Liver (tissue), 9 donors: Measurements from ENCODE around the gene DCTN1. TPM values are rescaled to one million over a fixed set of nuclear protein-coding genes. Genes with fewer than 3 reads are reported as not detected.

ENCODE experiments used
- DNase-seq: peaks from one replicate; pipeline ENCODE4 v3.0.0-alpha.2; 2017; ENCODE audit warnings: low spot score
- H3K27ac ChIP-seq, 2 donors: one replicate each; pipeline ENCODE4 v1.7.0; 2013; ENCODE audit warnings: inconsistent platforms in 2 of 2, low read length in 2 of 2, control low read depth in 1 of 2, low read depth in 1 of 2, mild to moderate bottlenecking in 1 of 2
- H3K27me3 ChIP-seq, 4 donors: one replicate each; pipeline versions ENCODE4 v1.6.1 to v1.7.0; 2013; ENCODE audit warnings: low read length in 3 of 4, inconsistent platforms in 1 of 4, mild to moderate bottlenecking in 1 of 4, moderate library complexity in 1 of 4; ENCODE audit not compliant: control insufficient read depth in 4 of 4, insufficient read depth in 4 of 4
- H3K36me3 ChIP-seq, 4 donors: one replicate each; pipeline versions ENCODE4 v1.6.1 to v1.7.0; 2013; ENCODE audit warnings: low read length in 3 of 4, mild to moderate bottlenecking in 3 of 4, low read depth in 1 of 4, moderate library complexity in 1 of 4; ENCODE audit not compliant: control insufficient read depth in 4 of 4, insufficient read depth in 3 of 4
- H3K4me1 ChIP-seq, 4 donors: one replicate each; pipeline versions ENCODE4 v1.6.1 to v1.7.0; 2013; ENCODE audit warnings: low read length in 3 of 4, mild to moderate bottlenecking in 3 of 4, moderate library complexity in 1 of 4; ENCODE audit not compliant: control insufficient read depth in 4 of 4, insufficient read depth in 4 of 4
- H3K4me3 ChIP-seq, 3 donors: one replicate each; pipeline versions ENCODE4 v1.6.1 to v1.7.0; 2013; ENCODE audit warnings: low read length in 3 of 3, control low read depth in 1 of 3, low read depth in 1 of 3, mild to moderate bottlenecking in 1 of 3
- H3K9ac ChIP-seq, 2 donors: one replicate each; pipeline ENCODE4 v1.7.0; 2013; ENCODE audit warnings: low read length in 2 of 2, mild to moderate bottlenecking in 2 of 2, moderate library complexity in 2 of 2, control low read depth in 1 of 2, low read depth in 1 of 2
- H3K9me3 ChIP-seq, 4 donors: one replicate each; pipeline versions ENCODE4 v1.6.1 to v1.7.0; 2013; ENCODE audit warnings: low read length in 3 of 4; ENCODE audit not compliant: control insufficient read depth in 4 of 4
- EGR1 ChIP-seq, 2 donors: IDR thresholded peaks; 2 replicates each; pipeline ENCODE4 v1.6.1; 2016 to 2018; ENCODE audit warnings: antibody characterized with exemption in 2 of 2, low read depth in 2 of 2
- FOXA1 ChIP-seq: IDR thresholded peaks from 2 replicates; pipeline ENCODE4 v1.6.1; 2016; ENCODE audit warnings: antibody characterized with exemption
- FOXA2 ChIP-seq: IDR thresholded peaks from 2 replicates; pipeline ENCODE4 v1.6.1; 2016; ENCODE audit warnings: antibody characterized with exemption
- GABPA ChIP-seq, 2 donors: IDR thresholded peaks in 1 of 2; conservative IDR thresholded peaks in 1 of 2; 2 replicates each; pipeline ENCODE4 v1.6.1; 2016; ENCODE audit warnings: antibody characterized with exemption in 2 of 2, mild to moderate bottlenecking in 1 of 2, moderate library complexity in 1 of 2
- HNF4A ChIP-seq, 2 donors: conservative IDR thresholded peaks; 2 replicates each; pipeline ENCODE4 v1.6.1; 2016; ENCODE audit warnings: antibody characterized with exemption in 2 of 2, mild to moderate bottlenecking in 2 of 2
- NR2F2 ChIP-seq: IDR thresholded peaks from 2 replicates; pipeline ENCODE4 v1.6.1; 2016; ENCODE audit warnings: antibody characterized with exemption
- RAD21 ChIP-seq, 2 donors: IDR thresholded peaks; 2 replicates each; pipeline ENCODE4 v1.6.1; 2016; ENCODE audit warnings: antibody characterized with exemption in 2 of 2, mild to moderate bottlenecking in 2 of 2
- RXRA ChIP-seq, 2 donors: IDR thresholded peaks; 2 replicates each; pipeline ENCODE4 v1.6.1; 2017 to 2018; ENCODE audit warnings: antibody characterized with exemption in 2 of 2, mild to moderate bottlenecking in 1 of 2
- SP1 ChIP-seq: IDR thresholded peaks from 2 replicates; pipeline ENCODE4 v1.6.1; 2018; ENCODE audit warnings: antibody characterized with exemption, mild to moderate bottlenecking
- TAF1 ChIP-seq: conservative IDR thresholded peaks from 2 replicates; pipeline ENCODE4 v1.6.1; 2016; ENCODE audit warnings: antibody characterized with exemption, mild to moderate bottlenecking
- WGBS: extraction: QIAGEN DNeasy Blood & Tissue Kit; methylation state at CpG from one replicate; pipeline ENCODE4 v1.1.7; 2013; 5-methylcytosine and 5-hydroxymethylcytosine counted together
- polyA plus RNA-seq, 2 donors: library from polyadenylated mRNA; stranded (reverse) in 1 of 2; unstranded in 1 of 2; fragments of 200-250 nt in 1 of 2; fragments of >200 nt in 1 of 2; fragmentation: Nextera tagmentation in 1 of 2; extraction: Ambion mirVana in 1 of 2; gene quantifications; one replicate each; pipeline versions ENCODE4 v1.2.1 to v1.2.3, GENCODE V29; 2013 to 2015
- total RNA-seq, 2 donors: library from RNA; depleted of rRNA; stranded (reverse); fragments of >200 nt; gene quantifications; one replicate each; pipeline ENCODE4 v1.2.3, GENCODE V29; 2014
- TF ChIP-seq, protein P1 (sequence below): fragments of 150-350 bp; IDR thresholded peaks from 2 replicates; pipeline ENCODE4 v1.5.1; 2017; ENCODE audit warnings: improper control_type of control experiment, low read depth, low read length; ENCODE audit not compliant: missing input control
- TF ChIP-seq, protein P2 (sequence below): IDR thresholded peaks from 2 replicates; pipeline ENCODE4 v1.6.1; 2016; ENCODE audit warnings: antibody characterized with exemption
- TF ChIP-seq, protein P3 (sequence below): IDR thresholded peaks from 2 replicates; pipeline ENCODE4 v1.6.1; 2016; ENCODE audit warnings: antibody characterized with exemption
- TF ChIP-seq, protein P4 (sequence below): IDR thresholded peaks from 2 replicates; pipeline ENCODE4 v1.6.1; 2016; ENCODE audit warnings: antibody characterized with exemption
- TF ChIP-seq, protein P5 (sequence below): IDR thresholded peaks from 2 replicates; pipeline ENCODE4 v1.6.1; 2016; ENCODE audit warnings: antibody characterized with exemption, mild to moderate bottlenecking
- donor health status: healthy.
- donor health status: healthy.
- donor health status: healthy.
- donor health status: healthy.
- donor health status: healthy.

Gene DCTN1
- total and polyA plus RNA-seq, 4 donors, result 29.7 to 40.9 (median 33.5) TPM

DNA sequence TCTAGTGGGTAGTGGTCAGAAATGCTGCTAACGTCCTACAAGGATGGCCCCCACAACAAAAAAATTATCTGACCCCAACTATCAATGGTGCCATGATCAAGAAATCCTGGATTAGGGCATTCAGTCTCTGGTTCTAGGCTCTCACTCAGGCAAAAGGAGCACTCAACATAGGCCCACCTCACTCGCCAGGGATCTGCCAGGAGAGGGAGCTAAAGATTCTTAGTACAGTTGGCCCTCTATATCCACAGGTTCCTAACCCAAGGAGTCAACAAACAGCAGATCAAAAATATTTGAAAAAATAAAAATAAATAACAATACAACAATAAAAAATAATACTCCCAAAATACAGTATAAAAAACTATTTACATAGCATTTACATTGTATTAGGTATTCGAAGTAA lies 46.9 kb downstream of the DCTN1 start:
- Histone ChIP-seq H3K36me3 (no peaks in the 10 kb centered on the region), H3K27ac (no peak overlapping the region), H3K9ac (no peak overlapping the region), H3K4me3 (no peak overlapping the region), H3K4me1 (peaks cover 0 to 10% (median 6%) of the 10 kb centered on the region in 4 donors), H3K9me3 (no peaks in the 10 kb centered on the region), H3K27me3 (no peaks in the 10 kb centered on the region)
- 75% methylated on average over 3 of the region's 3 CpGs for WGBS
- no peak for DNase-seq
- no peak for TF ChIP-seq FOXA2
- no peak for TF ChIP-seq SP1
- TF ChIP-seq FOXA1, result no peak
- TF ChIP-seq GABPA (IDR thresholded peaks at IDR 0.05 in 1 of 2, conservative IDR thresholded peaks at IDR 0.05 in 1 of 2), result no peak
- peak; percentile 78 to 79 for TF ChIP-seq RAD21 (IDR thresholded peaks at IDR 0.05)
- TF ChIP-seq, protein P1, sequence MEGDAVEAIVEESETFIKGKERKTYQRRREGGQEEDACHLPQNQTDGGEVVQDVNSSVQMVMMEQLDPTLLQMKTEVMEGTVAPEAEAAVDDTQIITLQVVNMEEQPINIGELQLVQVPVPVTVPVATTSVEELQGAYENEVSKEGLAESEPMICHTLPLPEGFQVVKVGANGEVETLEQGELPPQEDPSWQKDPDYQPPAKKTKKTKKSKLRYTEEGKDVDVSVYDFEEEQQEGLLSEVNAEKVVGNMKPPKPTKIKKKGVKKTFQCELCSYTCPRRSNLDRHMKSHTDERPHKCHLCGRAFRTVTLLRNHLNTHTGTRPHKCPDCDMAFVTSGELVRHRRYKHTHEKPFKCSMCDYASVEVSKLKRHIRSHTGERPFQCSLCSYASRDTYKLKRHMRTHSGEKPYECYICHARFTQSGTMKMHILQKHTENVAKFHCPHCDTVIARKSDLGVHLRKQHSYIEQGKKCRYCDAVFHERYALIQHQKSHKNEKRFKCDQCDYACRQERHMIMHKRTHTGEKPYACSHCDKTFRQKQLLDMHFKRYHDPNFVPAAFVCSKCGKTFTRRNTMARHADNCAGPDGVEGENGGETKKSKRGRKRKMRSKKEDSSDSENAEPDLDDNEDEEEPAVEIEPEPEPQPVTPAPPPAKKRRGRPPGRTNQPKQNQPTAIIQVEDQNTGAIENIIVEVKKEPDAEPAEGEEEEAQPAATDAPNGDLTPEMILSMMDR, result peak; percentile 51
- no peak for TF ChIP-seq TAF1

DNA sequence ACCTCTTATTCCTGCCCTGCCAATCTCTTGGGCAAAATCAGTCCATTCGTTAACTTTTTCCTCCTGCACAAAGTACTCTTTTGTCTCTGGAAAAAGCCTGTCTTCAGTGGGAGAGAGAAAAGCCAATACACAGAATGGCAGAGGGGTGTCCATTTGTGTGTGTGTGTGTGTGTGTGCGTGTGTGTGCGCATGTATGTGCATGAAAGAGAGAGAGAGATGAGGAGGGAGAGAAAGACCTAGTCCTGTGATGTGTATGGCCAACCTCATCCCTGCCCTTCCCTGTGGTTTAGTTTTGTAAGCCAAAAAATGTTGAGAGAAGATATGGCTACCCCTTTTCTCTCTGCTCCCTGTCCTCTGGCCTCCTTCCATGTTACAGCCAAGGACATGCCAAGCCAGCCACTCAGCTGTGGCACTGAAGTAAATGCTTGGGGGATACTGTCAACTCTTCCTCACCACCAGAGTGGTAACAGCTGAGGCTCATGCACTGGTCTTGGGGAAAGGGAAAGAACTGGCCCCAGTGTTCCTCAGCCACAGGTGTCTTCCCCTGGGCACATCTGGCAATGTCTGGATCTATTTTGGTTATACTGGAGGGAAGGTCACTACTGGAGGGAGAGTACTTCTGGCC lies 47.4 kb downstream of the DCTN1 start:
- H3K36me3 ChIP-seq, result no peaks in the 10 kb centered on the region
- peaks cover 0 to 10% (median 6%) of the 10 kb centered on the region in 4 donors for H3K4me1 ChIP-seq
- H3K27me3 ChIP-seq, result no peaks in the 10 kb centered on the region
- H3K9me3 ChIP-seq, result no peaks in the 10 kb centered on the region
- H3K4me3 ChIP-seq, result no peak overlapping the region
- no peak overlapping the region for H3K27ac ChIP-seq
- TF ChIP-seq NR2F2 (no peak), HNF4A (conservative IDR thresholded peaks at IDR 0.05) (no peak), TAF1 (no peak), SP1 (no peak), RAD21 (IDR thresholded peaks at IDR 0.05) (no peak), GABPA (IDR thresholded peaks at IDR 0.05 in 1 of 2, conservative IDR thresholded peaks at IDR 0.05 in 1 of 2) (no peak), FOXA2 (no peak), EGR1 (IDR thresholded peaks at IDR 0.05; ENCODE audit: low read depth in 2 of 2) (no peak), FOXA1 (no peak), RXRA (IDR thresholded peaks at IDR 0.05) (no peak)
- TF ChIP-seq, protein P2, sequence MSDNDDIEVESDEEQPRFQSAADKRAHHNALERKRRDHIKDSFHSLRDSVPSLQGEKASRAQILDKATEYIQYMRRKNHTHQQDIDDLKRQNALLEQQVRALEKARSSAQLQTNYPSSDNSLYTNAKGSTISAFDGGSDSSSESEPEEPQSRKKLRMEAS, result no peak
- TF ChIP-seq, protein P3, sequence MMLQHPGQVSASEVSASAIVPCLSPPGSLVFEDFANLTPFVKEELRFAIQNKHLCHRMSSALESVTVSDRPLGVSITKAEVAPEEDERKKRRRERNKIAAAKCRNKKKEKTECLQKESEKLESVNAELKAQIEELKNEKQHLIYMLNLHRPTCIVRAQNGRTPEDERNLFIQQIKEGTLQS, result no peak
- TF ChIP-seq, protein P4, sequence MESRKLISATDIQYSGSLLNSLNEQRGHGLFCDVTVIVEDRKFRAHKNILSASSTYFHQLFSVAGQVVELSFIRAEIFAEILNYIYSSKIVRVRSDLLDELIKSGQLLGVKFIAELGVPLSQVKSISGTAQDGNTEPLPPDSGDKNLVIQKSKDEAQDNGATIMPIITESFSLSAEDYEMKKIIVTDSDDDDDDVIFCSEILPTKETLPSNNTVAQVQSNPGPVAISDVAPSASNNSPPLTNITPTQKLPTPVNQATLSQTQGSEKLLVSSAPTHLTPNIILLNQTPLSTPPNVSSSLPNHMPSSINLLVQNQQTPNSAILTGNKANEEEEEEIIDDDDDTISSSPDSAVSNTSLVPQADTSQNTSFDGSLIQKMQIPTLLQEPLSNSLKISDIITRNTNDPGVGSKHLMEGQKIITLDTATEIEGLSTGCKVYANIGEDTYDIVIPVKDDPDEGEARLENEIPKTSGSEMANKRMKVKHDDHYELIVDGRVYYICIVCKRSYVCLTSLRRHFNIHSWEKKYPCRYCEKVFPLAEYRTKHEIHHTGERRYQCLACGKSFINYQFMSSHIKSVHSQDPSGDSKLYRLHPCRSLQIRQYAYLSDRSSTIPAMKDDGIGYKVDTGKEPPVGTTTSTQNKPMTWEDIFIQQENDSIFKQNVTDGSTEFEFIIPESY, result no peak
- WGBS, result 91% methylated on average over 3 of the region's 3 CpGs
- no peak for DNase-seq
- H3K9ac ChIP-seq, result no peak overlapping the region

DNA sequence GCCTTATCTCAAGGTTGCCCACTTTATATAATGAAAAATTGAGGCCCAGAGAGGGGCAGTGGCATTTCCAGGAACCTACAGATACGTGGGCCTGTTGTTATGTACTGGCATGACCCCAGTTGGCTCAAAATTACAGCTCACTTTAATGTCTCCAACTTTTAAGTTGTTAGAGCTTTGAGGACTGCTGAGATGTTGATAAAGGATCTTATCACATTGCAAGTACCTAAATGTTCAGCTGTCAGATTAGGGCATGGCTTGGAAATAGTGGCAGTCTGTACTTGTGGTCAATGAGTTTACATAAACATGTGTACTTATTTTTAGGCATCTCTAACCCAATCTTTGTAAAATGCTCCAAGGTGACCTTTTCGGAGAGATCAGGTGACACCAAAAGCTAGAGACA lies 51.5 kb downstream of the DCTN1 start:
- Histone ChIP-seq H3K27ac (no peak overlapping the region), H3K4me3 (no peak overlapping the region), H3K4me1 (peaks cover 0 to 1% (median under 1%) of the 10 kb centered on the region in 4 donors), H3K9ac (no peak overlapping the region), H3K27me3 (no peaks in the 10 kb centered on the region), H3K36me3 (no peaks in the 10 kb centered on the region), H3K9me3 (no peaks in the 10 kb centered on the region)
- WGBS, result 86% methylated on average over 2 of the region's 2 CpGs
- no peak for DNase-seq
- TF ChIP-seq, protein P3, result no peak
- TF ChIP-seq SP1, result no peak
- TF ChIP-seq RXRA (IDR thresholded peaks at IDR 0.05), result no peak
- TF ChIP-seq, protein P5, sequence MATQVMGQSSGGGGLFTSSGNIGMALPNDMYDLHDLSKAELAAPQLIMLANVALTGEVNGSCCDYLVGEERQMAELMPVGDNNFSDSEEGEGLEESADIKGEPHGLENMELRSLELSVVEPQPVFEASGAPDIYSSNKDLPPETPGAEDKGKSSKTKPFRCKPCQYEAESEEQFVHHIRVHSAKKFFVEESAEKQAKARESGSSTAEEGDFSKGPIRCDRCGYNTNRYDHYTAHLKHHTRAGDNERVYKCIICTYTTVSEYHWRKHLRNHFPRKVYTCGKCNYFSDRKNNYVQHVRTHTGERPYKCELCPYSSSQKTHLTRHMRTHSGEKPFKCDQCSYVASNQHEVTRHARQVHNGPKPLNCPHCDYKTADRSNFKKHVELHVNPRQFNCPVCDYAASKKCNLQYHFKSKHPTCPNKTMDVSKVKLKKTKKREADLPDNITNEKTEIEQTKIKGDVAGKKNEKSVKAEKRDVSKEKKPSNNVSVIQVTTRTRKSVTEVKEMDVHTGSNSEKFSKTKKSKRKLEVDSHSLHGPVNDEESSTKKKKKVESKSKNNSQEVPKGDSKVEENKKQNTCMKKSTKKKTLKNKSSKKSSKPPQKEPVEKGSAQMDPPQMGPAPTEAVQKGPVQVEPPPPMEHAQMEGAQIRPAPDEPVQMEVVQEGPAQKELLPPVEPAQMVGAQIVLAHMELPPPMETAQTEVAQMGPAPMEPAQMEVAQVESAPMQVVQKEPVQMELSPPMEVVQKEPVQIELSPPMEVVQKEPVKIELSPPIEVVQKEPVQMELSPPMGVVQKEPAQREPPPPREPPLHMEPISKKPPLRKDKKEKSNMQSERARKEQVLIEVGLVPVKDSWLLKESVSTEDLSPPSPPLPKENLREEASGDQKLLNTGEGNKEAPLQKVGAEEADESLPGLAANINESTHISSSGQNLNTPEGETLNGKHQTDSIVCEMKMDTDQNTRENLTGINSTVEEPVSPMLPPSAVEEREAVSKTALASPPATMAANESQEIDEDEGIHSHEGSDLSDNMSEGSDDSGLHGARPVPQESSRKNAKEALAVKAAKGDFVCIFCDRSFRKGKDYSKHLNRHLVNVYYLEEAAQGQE, result no peak
